Panc1 (cell line): ENCODE measurements around the gene TBC1D9B.

Source experiments
- POLR2AphosphoS5 ChIP-seq: IDR thresholded peaks from 2 replicates; pipeline ENCODE4 v1.6.1; 2012; ENCODE audit warnings: mild to moderate bottlenecking, low read depth, low read length, moderate library complexity
- SIN3A ChIP-seq: IDR thresholded peaks from 2 replicates; pipeline ENCODE4 v1.6.1; 2012; ENCODE audit warnings: low read depth, mild to moderate bottlenecking, low read length, moderate library complexity, borderline replicate concordance; ENCODE audit not compliant: insufficient read depth
- TCF7L2 ChIP-seq: IDR thresholded peaks from 2 replicates; pipeline ENCODE4 v1.6.1; 2011; ENCODE audit warnings: mild to moderate bottlenecking, low read depth, low read length, inconsistent platforms
- TF ChIP-seq, protein P1 (sequence below): fragments of 450-650 bp; IDR thresholded peaks from 2 replicates; pipeline ENCODE4 v1.5.1; 2017; ENCODE audit warnings: mild to moderate bottlenecking
- TF ChIP-seq, protein P2 (sequence below), 2 experiments: IDR thresholded peaks; 2 replicates each; pipeline ENCODE4 v1.6.1; 2011 to 2012; ENCODE audit warnings: low read depth in 2 of 2, control low read depth in 1 of 2, low read length in 1 of 2, mild to moderate bottlenecking in 1 of 2, moderate library complexity in 1 of 2; ENCODE audit not compliant: insufficient read depth in 1 of 2

GRCh38 chr5:179814090-179814489 lies 93.6 kb downstream of the TBC1D9B start:
- TF ChIP-seq, protein P1, sequence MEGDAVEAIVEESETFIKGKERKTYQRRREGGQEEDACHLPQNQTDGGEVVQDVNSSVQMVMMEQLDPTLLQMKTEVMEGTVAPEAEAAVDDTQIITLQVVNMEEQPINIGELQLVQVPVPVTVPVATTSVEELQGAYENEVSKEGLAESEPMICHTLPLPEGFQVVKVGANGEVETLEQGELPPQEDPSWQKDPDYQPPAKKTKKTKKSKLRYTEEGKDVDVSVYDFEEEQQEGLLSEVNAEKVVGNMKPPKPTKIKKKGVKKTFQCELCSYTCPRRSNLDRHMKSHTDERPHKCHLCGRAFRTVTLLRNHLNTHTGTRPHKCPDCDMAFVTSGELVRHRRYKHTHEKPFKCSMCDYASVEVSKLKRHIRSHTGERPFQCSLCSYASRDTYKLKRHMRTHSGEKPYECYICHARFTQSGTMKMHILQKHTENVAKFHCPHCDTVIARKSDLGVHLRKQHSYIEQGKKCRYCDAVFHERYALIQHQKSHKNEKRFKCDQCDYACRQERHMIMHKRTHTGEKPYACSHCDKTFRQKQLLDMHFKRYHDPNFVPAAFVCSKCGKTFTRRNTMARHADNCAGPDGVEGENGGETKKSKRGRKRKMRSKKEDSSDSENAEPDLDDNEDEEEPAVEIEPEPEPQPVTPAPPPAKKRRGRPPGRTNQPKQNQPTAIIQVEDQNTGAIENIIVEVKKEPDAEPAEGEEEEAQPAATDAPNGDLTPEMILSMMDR: no peak
- TF ChIP-seq POLR2AphosphoS5 (no peak), TCF7L2 (no peak), SIN3A (no peak)
- TF ChIP-seq, protein P2, sequence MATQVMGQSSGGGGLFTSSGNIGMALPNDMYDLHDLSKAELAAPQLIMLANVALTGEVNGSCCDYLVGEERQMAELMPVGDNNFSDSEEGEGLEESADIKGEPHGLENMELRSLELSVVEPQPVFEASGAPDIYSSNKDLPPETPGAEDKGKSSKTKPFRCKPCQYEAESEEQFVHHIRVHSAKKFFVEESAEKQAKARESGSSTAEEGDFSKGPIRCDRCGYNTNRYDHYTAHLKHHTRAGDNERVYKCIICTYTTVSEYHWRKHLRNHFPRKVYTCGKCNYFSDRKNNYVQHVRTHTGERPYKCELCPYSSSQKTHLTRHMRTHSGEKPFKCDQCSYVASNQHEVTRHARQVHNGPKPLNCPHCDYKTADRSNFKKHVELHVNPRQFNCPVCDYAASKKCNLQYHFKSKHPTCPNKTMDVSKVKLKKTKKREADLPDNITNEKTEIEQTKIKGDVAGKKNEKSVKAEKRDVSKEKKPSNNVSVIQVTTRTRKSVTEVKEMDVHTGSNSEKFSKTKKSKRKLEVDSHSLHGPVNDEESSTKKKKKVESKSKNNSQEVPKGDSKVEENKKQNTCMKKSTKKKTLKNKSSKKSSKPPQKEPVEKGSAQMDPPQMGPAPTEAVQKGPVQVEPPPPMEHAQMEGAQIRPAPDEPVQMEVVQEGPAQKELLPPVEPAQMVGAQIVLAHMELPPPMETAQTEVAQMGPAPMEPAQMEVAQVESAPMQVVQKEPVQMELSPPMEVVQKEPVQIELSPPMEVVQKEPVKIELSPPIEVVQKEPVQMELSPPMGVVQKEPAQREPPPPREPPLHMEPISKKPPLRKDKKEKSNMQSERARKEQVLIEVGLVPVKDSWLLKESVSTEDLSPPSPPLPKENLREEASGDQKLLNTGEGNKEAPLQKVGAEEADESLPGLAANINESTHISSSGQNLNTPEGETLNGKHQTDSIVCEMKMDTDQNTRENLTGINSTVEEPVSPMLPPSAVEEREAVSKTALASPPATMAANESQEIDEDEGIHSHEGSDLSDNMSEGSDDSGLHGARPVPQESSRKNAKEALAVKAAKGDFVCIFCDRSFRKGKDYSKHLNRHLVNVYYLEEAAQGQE (IDR thresholded peaks at IDR 0.05; ENCODE audit: insufficient read depth in 1 of 2, low read depth in 2 of 2, low read length in 1 of 2): no peak
